Measurements from ENCODE around the gene NUDT14.

NUDT14 gene

GRCh38 chr14:105198588-105198987 is 17.5 kb upstream of the NUDT14 start:
- H3K9me3 ChIP-seq (ENCODE audit: control insufficient read depth, insufficient read depth, low read length), result no peaks in the 10 kb centered on the region
- no peaks in the 10 kb centered on the region for H3K36me3 ChIP-seq (ENCODE audit: insufficient read depth, low read length)
- peaks cover 7% of the 10 kb centered on the region; the same call in 1 of the 2 replicates for H3K4me1 ChIP-seq (ENCODE audit: insufficient read depth, low read length)
- H3K9ac ChIP-seq (ENCODE audit: low read depth, low read length), result no peak overlapping the region

- Histone ChIP-seq H3K4me1 (ENCODE audit: insufficient read depth, low read length) (peaks cover 7% of the 10 kb centered on the region; the same call in 1 of the 2 replicates), H3K36me3 (ENCODE audit: insufficient read depth, low read length) (no peaks in the 10 kb centered on the region), H3K9ac (ENCODE audit: low read depth, low read length) (no peak overlapping the region; the same call in 1 of the 2 replicates), H3K9me3 (ENCODE audit: control insufficient read depth, insufficient read depth, low read length) (no peaks in the 10 kb centered on the region)
Measured at GRCh38 chr14:105197211-105197641, 16.1 kb upstream of the NUDT14 start.

GRCh38 chr14:105196265-105196960 is 15.3 kb upstream of the NUDT14 start:
- H3K9me3 ChIP-seq (ENCODE audit: control insufficient read depth, insufficient read depth, low read length), result no peaks in the 10 kb centered on the region
- no peaks in the 10 kb centered on the region for H3K36me3 ChIP-seq (ENCODE audit: insufficient read depth, low read length)
- H3K4me1 ChIP-seq (ENCODE audit: insufficient read depth, low read length), result peaks cover 7% of the 10 kb centered on the region; the same call in 1 of the 2 replicates
- H3K9ac ChIP-seq (ENCODE audit: low read depth, low read length), result peak overlapping the region; percentile 42

GRCh38 chr14:105195522-105196264 is 14.6 kb upstream of the NUDT14 start:
- Histone ChIP-seq H3K36me3 (ENCODE audit: insufficient read depth, low read length) (no peaks in the 10 kb centered on the region), H3K9me3 (ENCODE audit: control insufficient read depth, insufficient read depth, low read length) (no peaks in the 10 kb centered on the region), H3K4me1 (ENCODE audit: insufficient read depth, low read length) (peaks cover 7% of the 10 kb centered on the region; the same call in 1 of the 2 replicates), H3K9ac (ENCODE audit: low read depth, low read length) (peak overlapping the region; percentile 24; the same call in 1 of the 2 replicates)

- no peaks in the 10 kb centered on the region for H3K36me3 ChIP-seq (ENCODE audit: insufficient read depth, low read length)
- no peak overlapping the region for H3K9ac ChIP-seq (ENCODE audit: low read depth, low read length)
- H3K9me3 ChIP-seq (ENCODE audit: control insufficient read depth, insufficient read depth, low read length), result no peaks in the 10 kb centered on the region
- peaks cover 7% of the 10 kb centered on the region; the same call in 1 of the 2 replicates for H3K4me1 ChIP-seq (ENCODE audit: insufficient read depth, low read length)
Measured at GRCh38 chr14:105195051-105195450, 13.9 kb upstream of the NUDT14 start.

- no peak overlapping the region for H3K9ac ChIP-seq (ENCODE audit: low read depth, low read length)
- peaks cover 7% of the 10 kb centered on the region; the same call in 1 of the 2 replicates for H3K4me1 ChIP-seq (ENCODE audit: insufficient read depth, low read length)
- no peaks in the 10 kb centered on the region for H3K9me3 ChIP-seq (ENCODE audit: control insufficient read depth, insufficient read depth, low read length)
- no peaks in the 10 kb centered on the region for H3K36me3 ChIP-seq (ENCODE audit: insufficient read depth, low read length)
Measured at GRCh38 chr14:105193916-105194782, 13.0 kb upstream of the NUDT14 start.

GRCh38 chr14:105192866-105193731 is 12.0 kb upstream of the NUDT14 start:
- H3K9me3 ChIP-seq (ENCODE audit: control insufficient read depth, insufficient read depth, low read length), result no peaks in the 10 kb centered on the region
- no peak overlapping the region for H3K9ac ChIP-seq (ENCODE audit: low read depth, low read length)
- no peaks in the 10 kb centered on the region for H3K36me3 ChIP-seq (ENCODE audit: insufficient read depth, low read length)
- peaks cover 7% of the 10 kb centered on the region; the same call in 1 of the 2 replicates for H3K4me1 ChIP-seq (ENCODE audit: insufficient read depth, low read length)

- H3K9me3 ChIP-seq (ENCODE audit: control insufficient read depth, insufficient read depth, low read length), result no peaks in the 10 kb centered on the region
- no peak overlapping the region for H3K9ac ChIP-seq (ENCODE audit: low read depth, low read length)
- H3K4me1 ChIP-seq (ENCODE audit: insufficient read depth, low read length), result no peaks in the 10 kb centered on the region; the same call in 1 of the 2 replicates
- no peaks in the 10 kb centered on the region for H3K36me3 ChIP-seq (ENCODE audit: insufficient read depth, low read length)
Measured at GRCh38 chr14:105187935-105188524, 6.9 kb upstream of the NUDT14 start.

GRCh38 chr14:105187116-105187515 is 6.0 kb upstream of the NUDT14 start:
- no peaks in the 10 kb centered on the region for H3K36me3 ChIP-seq (ENCODE audit: insufficient read depth, low read length)
- no peaks in the 10 kb centered on the region for H3K4me1 ChIP-seq (ENCODE audit: insufficient read depth, low read length)

GRCh38 chr14:105185973-105186372 is 4.9 kb upstream of the NUDT14 start:
- 0 out of 2 replicates have a peak, but pooled peaks cover 2% of the 10 kb centered on the region for H3K4me1 ChIP-seq (ENCODE audit: insufficient read depth, low read length)
- no peak overlapping the region for H3K9ac ChIP-seq (ENCODE audit: low read depth, low read length)
- H3K36me3 ChIP-seq (ENCODE audit: insufficient read depth, low read length), result no peaks in the 10 kb centered on the region
- H3K9me3 ChIP-seq (ENCODE audit: control insufficient read depth, insufficient read depth, low read length), result no peaks in the 10 kb centered on the region

More at GRCh38 chr14:105187116-105187515, 6.0 kb upstream of the NUDT14 start:
- Histone ChIP-seq H3K9me3 (ENCODE audit: control insufficient read depth, insufficient read depth, low read length) (no peaks in the 10 kb centered on the region), H3K9ac (ENCODE audit: low read depth, low read length) (no peak overlapping the region)

GRCh38 chr14:105185001-105185400 is 3.9 kb upstream of the NUDT14 start:
- 0 out of 2 replicates have a peak, but pooled peaks cover 2% of the 10 kb centered on the region for H3K4me1 ChIP-seq (ENCODE audit: insufficient read depth, low read length)
- no peak overlapping the region for H3K9ac ChIP-seq (ENCODE audit: low read depth, low read length)
- H3K9me3 ChIP-seq (ENCODE audit: control insufficient read depth, insufficient read depth, low read length), result no peaks in the 10 kb centered on the region

GRCh38 chr14:105184461-105184860 is 3.3 kb upstream of the NUDT14 start:
- H3K9ac ChIP-seq (ENCODE audit: low read depth, low read length), result no peak overlapping the region
- no peaks in the 10 kb centered on the region for H3K36me3 ChIP-seq (ENCODE audit: insufficient read depth, low read length)
- H3K9me3 ChIP-seq (ENCODE audit: control insufficient read depth, insufficient read depth, low read length), result no peaks in the 10 kb centered on the region
- 0 out of 2 replicates have a peak, but pooled peaks cover 2% of the 10 kb centered on the region for H3K4me1 ChIP-seq (ENCODE audit: insufficient read depth, low read length)

More at GRCh38 chr14:105185001-105185400, 3.9 kb upstream of the NUDT14 start:
- no peaks in the 10 kb centered on the region for H3K36me3 ChIP-seq (ENCODE audit: insufficient read depth, low read length)

Data from ES-I3 (cell line).